ENCODE data around the gene RYR3. TPM values are rescaled to one million over a fixed set of nuclear protein-coding genes. Genes with fewer than 3 reads are reported as not detected.

Gene RYR3
- total RNA-seq, 2 experiments from 2014 or later, result not detected

GRCh38 chr15:33443708-33444107, 132.9 kb downstream of the RYR3 start:
- Mint-ChIP-seq H3K9me3 (no peaks in the 10 kb centered on the region), H3K4me3 (no peak overlapping the region), H3K27me3 (ENCODE audit: low read depth) (peaks cover 13% of the 10 kb centered on the region), H3K4me1 (ENCODE audit: low read depth) (no peaks in the 10 kb centered on the region), H3K36me3 (ENCODE audit: low read depth) (no peaks in the 10 kb centered on the region), H3K27ac (no peak overlapping the region)
- intact Hi-C loops (cut with micrococcal nuclease), result no loop called here
- DNase-seq, result no peak
- CTCF ChIA-PET, result interaction anchor here (1.1 kb wide), 1 partner anchor 92 kb away, joined by 3 read pairs; no protein-coding TSS in a partner anchor

- Mint-ChIP-seq H3K27ac (no peak overlapping the region), H3K4me3 (no peak overlapping the region), H3K9me3 (no peaks in the 10 kb centered on the region), H3K27me3 (ENCODE audit: low read depth) (peaks cover 16% of the 10 kb centered on the region), H3K4me1 (ENCODE audit: low read depth) (no peaks in the 10 kb centered on the region), H3K36me3 (ENCODE audit: low read depth) (no peaks in the 10 kb centered on the region)
- DNase-seq, result no peak
- CTCF ChIA-PET, result interaction anchor here (0.7 kb wide), 1 partner anchor 11 kb away, joined by 3 read pairs; no protein-coding TSS in a partner anchor
- intact Hi-C loops (cut with micrococcal nuclease), result no loop called here
Measured at GRCh38 chr15:33445984-33446383, 135.2 kb downstream of the RYR3 start.

- Mint-ChIP-seq H3K36me3 (ENCODE audit: low read depth) (no peaks in the 10 kb centered on the region), H3K4me1 (ENCODE audit: low read depth) (no peaks in the 10 kb centered on the region), H3K4me3 (no peak overlapping the region), H3K27me3 (ENCODE audit: low read depth) (peaks cover 14% of the 10 kb centered on the region), H3K27ac (no peak overlapping the region), H3K9me3 (no peaks in the 10 kb centered on the region)
- intact Hi-C loops (cut with micrococcal nuclease), result no loop called here
- CTCF ChIA-PET, result no interaction called here
- DNase-seq, result no peak
Measured at GRCh38 chr15:33448151-33448550, 137.4 kb downstream of the RYR3 start.

- intact Hi-C loops (cut with micrococcal nuclease), result no loop called here
- Mint-ChIP-seq H3K36me3 (ENCODE audit: low read depth) (no peaks in the 10 kb centered on the region), H3K27me3 (ENCODE audit: low read depth) (peaks cover 12% of the 10 kb centered on the region), H3K4me1 (ENCODE audit: low read depth) (no peaks in the 10 kb centered on the region), H3K9me3 (no peaks in the 10 kb centered on the region), H3K4me3 (no peak overlapping the region), H3K27ac (no peak overlapping the region)
- CTCF ChIA-PET, result no interaction called here
- no peak for DNase-seq
Measured at GRCh38 chr15:33448961-33449606, 138.3 kb downstream of the RYR3 start.

GRCh38 chr15:33449810-33450209, 139.0 kb downstream of the RYR3 start:
- Mint-ChIP-seq H3K4me1 (ENCODE audit: low read depth) (no peaks in the 10 kb centered on the region), H3K36me3 (ENCODE audit: low read depth) (no peaks in the 10 kb centered on the region)

GRCh38 chr15:33451385-33451784, 140.6 kb downstream of the RYR3 start:
- intact Hi-C loops (cut with micrococcal nuclease), result no loop called here
- no peak overlapping the region for H3K27ac Mint-ChIP-seq
- no peaks in the 10 kb centered on the region for H3K36me3 Mint-ChIP-seq (ENCODE audit: low read depth)
- no peaks in the 10 kb centered on the region for H3K4me1 Mint-ChIP-seq (ENCODE audit: low read depth)
- no peak for DNase-seq
- H3K4me3 Mint-ChIP-seq, result no peak overlapping the region
- H3K27me3 Mint-ChIP-seq (ENCODE audit: low read depth), result peaks cover 14% of the 10 kb centered on the region
- no peaks in the 10 kb centered on the region for H3K9me3 Mint-ChIP-seq
- CTCF ChIA-PET, result no interaction called here

More at GRCh38 chr15:33449810-33450209, 139.0 kb downstream of the RYR3 start:
- intact Hi-C loops (cut with micrococcal nuclease), result no loop called here
- peaks cover 14% of the 10 kb centered on the region for H3K27me3 Mint-ChIP-seq (ENCODE audit: low read depth)
- no peaks in the 10 kb centered on the region for H3K9me3 Mint-ChIP-seq
- DNase-seq, result no peak
- CTCF ChIA-PET, result no interaction called here
- H3K4me3 Mint-ChIP-seq, result no peak overlapping the region
- H3K27ac Mint-ChIP-seq, result no peak overlapping the region

GRCh38 chr15:33453761-33454160, 143.0 kb downstream of the RYR3 start:
- H3K9me3 Mint-ChIP-seq, result no peaks in the 10 kb centered on the region
- H3K36me3 Mint-ChIP-seq (ENCODE audit: low read depth), result no peaks in the 10 kb centered on the region
- H3K27me3 Mint-ChIP-seq (ENCODE audit: low read depth), result peaks cover 8% of the 10 kb centered on the region
- no peaks in the 10 kb centered on the region for H3K4me1 Mint-ChIP-seq (ENCODE audit: low read depth)
- CTCF ChIA-PET, result no interaction called here
- no peak overlapping the region for H3K4me3 Mint-ChIP-seq
- intact Hi-C loops (cut with micrococcal nuclease), result no loop called here
- no peak for DNase-seq
- no peak overlapping the region for H3K27ac Mint-ChIP-seq

GRCh38 chr15:33454346-33454745, 143.6 kb downstream of the RYR3 start:
- H3K27ac Mint-ChIP-seq, result no peak overlapping the region
- peaks cover 10% of the 10 kb centered on the region for H3K27me3 Mint-ChIP-seq (ENCODE audit: low read depth)
- no peaks in the 10 kb centered on the region for H3K4me1 Mint-ChIP-seq (ENCODE audit: low read depth)
- no peak overlapping the region for H3K4me3 Mint-ChIP-seq
- intact Hi-C loops (cut with micrococcal nuclease), result no loop called here
- no peaks in the 10 kb centered on the region for H3K9me3 Mint-ChIP-seq
- no peak for DNase-seq
- CTCF ChIA-PET, result no interaction called here
- H3K36me3 Mint-ChIP-seq (ENCODE audit: low read depth), result no peaks in the 10 kb centered on the region

GRCh38 chr15:33454996-33455395, 144.2 kb downstream of the RYR3 start:
- no peak for DNase-seq
- no peak overlapping the region for H3K27ac Mint-ChIP-seq
- no peak overlapping the region for H3K4me3 Mint-ChIP-seq
- CTCF ChIA-PET, result no interaction called here
- no peaks in the 10 kb centered on the region for H3K4me1 Mint-ChIP-seq (ENCODE audit: low read depth)
- H3K9me3 Mint-ChIP-seq, result no peaks in the 10 kb centered on the region
- intact Hi-C loops (cut with micrococcal nuclease), result no loop called here
- no peaks in the 10 kb centered on the region for H3K36me3 Mint-ChIP-seq (ENCODE audit: low read depth)
- peaks cover 7% of the 10 kb centered on the region for H3K27me3 Mint-ChIP-seq (ENCODE audit: low read depth)

- Mint-ChIP-seq H3K4me3 (no peak overlapping the region), H3K27ac (no peak overlapping the region)
- CTCF ChIA-PET, result no interaction called here
Measured at GRCh38 chr15:33458421-33458820, 147.7 kb downstream of the RYR3 start.

GRCh38 chr15:33460166-33460805, 149.5 kb downstream of the RYR3 start:
- CTCF ChIA-PET, result interaction anchor here (0.7 kb wide), 1 partner anchor 7 kb away, joined by 4 read pairs; no protein-coding TSS in a partner anchor
- DNase-seq, result no peak
- H3K27ac Mint-ChIP-seq, result no peak overlapping the region
- H3K4me3 Mint-ChIP-seq, result no peak overlapping the region
- no peaks in the 10 kb centered on the region for H3K36me3 Mint-ChIP-seq (ENCODE audit: low read depth)
- H3K4me1 Mint-ChIP-seq (ENCODE audit: low read depth), result no peaks in the 10 kb centered on the region
- intact Hi-C loops (cut with micrococcal nuclease), result no loop called here
- H3K9me3 Mint-ChIP-seq, result no peaks in the 10 kb centered on the region
- H3K27me3 Mint-ChIP-seq (ENCODE audit: low read depth), result peaks cover 4% of the 10 kb centered on the region

More at GRCh38 chr15:33458421-33458820, 147.7 kb downstream of the RYR3 start:
- Mint-ChIP-seq H3K27me3 (ENCODE audit: low read depth) (peaks cover 7% of the 10 kb centered on the region), H3K36me3 (ENCODE audit: low read depth) (no peaks in the 10 kb centered on the region), H3K9me3 (no peaks in the 10 kb centered on the region), H3K4me1 (ENCODE audit: low read depth) (no peaks in the 10 kb centered on the region)
- no peak for DNase-seq
- intact Hi-C loops (cut with micrococcal nuclease), result no loop called here

- intact Hi-C loops (cut with micrococcal nuclease), result no loop called here
- Mint-ChIP-seq H3K27me3 (ENCODE audit: low read depth) (peaks cover 4% of the 10 kb centered on the region), H3K4me3 (no peak overlapping the region), H3K9me3 (no peaks in the 10 kb centered on the region), H3K27ac (no peak overlapping the region), H3K4me1 (ENCODE audit: low read depth) (no peaks in the 10 kb centered on the region), H3K36me3 (ENCODE audit: low read depth) (no peaks in the 10 kb centered on the region)
- CTCF ChIA-PET, result no interaction called here
- no peak for DNase-seq
Measured at GRCh38 chr15:33461671-33462070, 150.9 kb downstream of the RYR3 start.

GRCh38 chr15:33467146-33467815, 156.5 kb downstream of the RYR3 start:
- DNase-seq, result no peak
- Mint-ChIP-seq H3K27me3 (ENCODE audit: low read depth) (no peaks in the 10 kb centered on the region), H3K36me3 (ENCODE audit: low read depth) (no peaks in the 10 kb centered on the region), H3K27ac (no peak overlapping the region), H3K4me3 (no peak overlapping the region), H3K4me1 (ENCODE audit: low read depth) (no peaks in the 10 kb centered on the region), H3K9me3 (no peaks in the 10 kb centered on the region)
- CTCF ChIA-PET, result interaction anchor here (0.6 kb wide), 1 partner anchor 8 kb away, joined by 4 read pairs; no protein-coding TSS in a partner anchor
- intact Hi-C loops (cut with micrococcal nuclease), result no loop called here
